Stomach (tissue), 9 donors: ENCODE measurements around the gene RIT1. TPM values are rescaled to one million over a fixed set of nuclear protein-coding genes. Genes with fewer than 3 reads are reported as not detected.
A peak's percentile ranks its signal among the peaks of the same experiment; 100 is the strongest.

ENCODE experiments used
- DNase-seq, 2 donors: peaks; one replicate each; pipeline versions ENCODE4 v3.0.0 to v3.0.0-alpha.2; 2013 to 2019
- H3K27ac ChIP-seq, 5 donors: fragments of 200-600 bp in 4 of 5; sonication (generic) in 4 of 5; one replicate each; pipeline ENCODE4 v1.5.1; 2013 to 2019; ENCODE audit warnings: mild to moderate bottlenecking in 1 of 5, moderate library complexity in 1 of 5
- H3K27me3 ChIP-seq, 3 donors: fragments of 200-600 bp; sonication (generic); one replicate each; pipeline ENCODE4 v1.5.1; 2017 to 2019; ENCODE audit warnings: mixed run types in 1 of 3
- H3K36me3 ChIP-seq, 4 donors: fragments of 200-600 bp; sonication (generic); 1 replicate in 3 of 4; 2 replicates in 1 of 4; pipeline ENCODE4 v1.5.1; 2016 to 2019
- H3K4me1 ChIP-seq, 4 donors: fragments of 200-600 bp; sonication (generic); one replicate each; pipeline ENCODE4 v1.5.1; 2016 to 2019
- H3K4me3 ChIP-seq, 4 donors: fragments of 200-600 bp; sonication (generic) in 3 of 4; one replicate each; pipeline ENCODE4 v1.5.1; 2016 to 2019; ENCODE audit warnings: mild to moderate bottlenecking in 1 of 4
- H3K9me3 ChIP-seq, 4 donors: fragments of 200-600 bp; sonication (generic); one replicate each; pipeline ENCODE4 v1.5.1; 2016 to 2019
- CTCF ChIP-seq, 7 experiments: fragments of 450-650 bp in 4 of 7; fragments of 200-600 bp in 3 of 7; sonication (generic) in 3 of 7; IDR thresholded peaks; one replicate each; pipeline ENCODE4 v1.5.1; 2016 to 2019; ENCODE audit warnings: antibody characterized with exemption in 7 of 7, control low read depth in 2 of 7, mild to moderate bottlenecking in 1 of 7
- EP300 ChIP-seq: sonication (generic); formaldehyde crosslinking; IDR thresholded peaks from one replicate; pipeline ENCODE4 v1.6.1; 2017; ENCODE audit warnings: antibody characterized with exemption
- POLR2A ChIP-seq, 4 donors: fragments of 450-650 bp; IDR thresholded peaks; one replicate each; pipeline ENCODE4 v1.6.1; 2016; ENCODE audit warnings: antibody characterized with exemption in 4 of 4, control low read depth in 2 of 4, mild to moderate bottlenecking in 1 of 4, moderate library complexity in 1 of 4
- POLR2AphosphoS5 ChIP-seq, 3 donors: sonication (generic); formaldehyde crosslinking; IDR thresholded peaks; one replicate each; pipeline ENCODE4 v1.6.1; 2016; ENCODE audit warnings: antibody characterized with exemption in 3 of 3
- WGBS, 5 donors: extraction: QIAGEN DNeasy Blood & Tissue Kit in 3 of 5; methylation state at CpG; one replicate each; pipeline versions ENCODE4 v1.1.5 to v1.1.7; 2013 to 2018; 5-methylcytosine and 5-hydroxymethylcytosine counted together
- intact Hi-C: fragments of 100-400 bp; cut with DNase I; formaldehyde crosslinking; loops from one replicate; pipeline ENCODE4 v1.15.1; 2023; ENCODE audit warnings: low total_unique reads
- polyA plus RNA-seq, 3 donors: library from polyadenylated mRNA; stranded (reverse); fragments of 200-250 nt; gene quantifications; one replicate each; pipeline ENCODE4 v1.2.3, GENCODE V29; 2013
- total RNA-seq, 5 donors: library from RNA; depleted of rRNA; stranded (reverse); fragments of >200 nt; gene quantifications; one replicate each; pipeline versions ENCODE4 v1.1.0 to v1.2.3, GENCODE V29; 2014 to 2016
- donor health status: healthy with polysubstance abuse.
- donor health status: Bipolar disorder and iron deficiency.
- donor health status: healthy.

Gene RIT1
- total and polyA plus RNA-seq, 8 donors: 13.1 to 108 (median 23.9) TPM; not detected in 1

DNA sequence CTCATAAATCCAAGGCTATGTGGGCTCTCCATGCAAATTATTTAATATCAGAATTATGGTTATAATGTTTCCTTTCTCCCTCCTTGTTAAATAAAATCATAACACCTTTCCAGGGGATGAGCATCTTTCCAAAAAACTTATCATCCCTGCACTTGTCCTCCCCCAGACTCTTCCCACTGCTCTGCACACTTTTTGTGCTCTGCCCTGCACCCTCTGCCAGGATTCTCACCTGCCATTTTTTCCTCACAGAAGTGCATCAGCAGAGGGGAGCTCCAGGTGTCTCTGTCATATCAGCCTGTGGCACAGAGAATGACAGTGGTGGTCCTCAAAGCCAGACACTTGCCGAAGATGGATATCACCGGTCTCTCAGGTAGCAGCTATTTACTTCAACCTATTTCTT is 30.9 kb downstream of the RIT1 start:
- Histone ChIP-seq H3K4me1 (no peaks in the 10 kb centered on the region), H3K9me3 (no peaks in the 10 kb centered on the region), H3K36me3 (peaks cover 4 to 37% (median 21%) of the 10 kb centered on the region in 4 donors), H3K27ac (no peak overlapping the region), H3K4me3 (no peak overlapping the region), H3K27me3 (no peaks in the 10 kb centered on the region)
- 78 to 100% (median 96%) methylated on average over 2 of the region's 2 CpGs for WGBS, 5 donors
- intact Hi-C loops: no loop called here
- DNase-seq: no peak
- TF ChIP-seq EP300 (no peak), POLR2A (IDR thresholded peaks at IDR 0.05) (no peak), CTCF (IDR thresholded peaks at IDR 0.05) (no peak), POLR2AphosphoS5 (IDR thresholded peaks at IDR 0.05) (no peak)

DNA sequence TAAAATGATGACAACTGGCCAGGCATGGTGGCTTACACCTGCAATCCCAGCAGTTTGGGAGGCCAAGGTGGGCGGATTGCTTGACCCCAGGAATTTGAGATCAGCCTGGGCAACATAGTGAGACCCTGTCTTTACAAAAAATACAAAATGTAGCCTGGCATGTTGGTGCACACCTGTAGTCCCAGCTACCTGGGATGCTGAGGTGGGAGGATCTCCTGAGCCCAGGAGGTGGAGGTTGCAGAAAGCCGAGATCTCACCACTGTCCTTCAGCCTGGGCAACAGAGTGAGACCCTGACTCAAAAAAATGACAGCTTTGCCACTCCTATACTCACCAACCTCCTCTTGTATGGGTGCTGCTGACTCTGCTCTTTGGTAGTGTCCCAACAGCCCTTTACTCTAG is 33.2 kb downstream of the RIT1 start:
- no peak overlapping the region for H3K27ac ChIP-seq
- TF ChIP-seq POLR2A (IDR thresholded peaks at IDR 0.05) (no peak), EP300 (no peak), POLR2AphosphoS5 (IDR thresholded peaks at IDR 0.05) (no peak), CTCF (IDR thresholded peaks at IDR 0.05) (no peak)
- DNase-seq: no peak
- no peaks in the 10 kb centered on the region for H3K9me3 ChIP-seq
- H3K27me3 ChIP-seq: no peaks in the 10 kb centered on the region
- no peak overlapping the region for H3K4me3 ChIP-seq
- intact Hi-C loops: no loop called here
- no peaks in the 10 kb centered on the region for H3K4me1 ChIP-seq
- peaks cover 4 to 30% (median 18%) of the 10 kb centered on the region in 4 donors for H3K36me3 ChIP-seq
- WGBS, 5 donors: 93 to 100% (median 97%) methylated on average over 2 of the region's 2 CpGs

DNA sequence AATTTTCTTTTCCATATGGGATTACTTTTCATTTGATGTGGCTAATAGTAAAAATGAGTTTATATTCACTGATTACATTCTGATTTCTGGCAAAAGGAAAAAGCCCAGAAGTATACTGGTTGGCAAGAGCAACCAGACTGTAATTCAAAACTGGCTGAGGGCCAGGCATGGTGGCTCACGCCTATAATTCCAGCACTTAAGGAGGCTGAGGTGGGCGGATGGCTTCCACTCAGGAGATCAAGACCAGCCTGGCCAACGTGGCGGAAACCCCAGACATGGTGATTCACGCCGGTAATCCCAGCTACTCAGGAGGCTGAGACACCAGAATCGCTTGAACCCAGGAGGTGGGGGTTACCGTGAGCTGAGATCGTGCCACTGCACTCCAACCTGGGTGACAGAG is 37.3 kb downstream of the RIT1 start:
- H3K4me1 ChIP-seq: peaks cover 0 to 7% (median 0%) of the 10 kb centered on the region in 4 donors

DNA sequence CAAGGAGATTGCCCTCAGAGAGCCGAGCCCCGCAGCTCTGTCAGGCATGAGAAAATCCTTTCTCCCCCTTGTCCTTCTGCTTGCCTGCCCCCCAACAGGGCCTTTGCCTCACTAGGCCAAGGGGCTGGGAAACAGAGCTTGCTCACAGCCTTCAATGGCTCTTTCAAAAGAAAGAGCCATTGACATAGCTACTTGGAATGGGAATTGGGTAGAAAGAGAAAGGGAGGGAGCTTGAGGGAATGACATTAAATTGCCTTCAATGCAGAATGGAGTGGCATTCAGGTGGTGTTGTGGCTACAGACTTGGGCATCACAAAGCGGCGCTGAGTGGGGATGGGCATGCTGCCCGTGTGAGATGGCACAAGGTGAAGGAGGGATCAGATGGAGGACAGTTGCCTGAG is 38.6 kb downstream of the RIT1 start:
- 90 to 97% (median 94%) methylated on average over 5 of the region's 5 CpGs for WGBS, 5 donors
- no peak overlapping the region for H3K27ac ChIP-seq

More for the DNA sequence above, 37.3 kb downstream of the RIT1 start:
- WGBS, 5 donors: 59 to 77% (median 70%) methylated on average over 6 to 9 of the region's 9 CpGs
- Histone ChIP-seq H3K9me3 (no peaks in the 10 kb centered on the region), H3K27ac (no peak overlapping the region), H3K36me3 (peaks cover 0 to under 1% (median 0%) of the 10 kb centered on the region in 4 donors), H3K4me3 (no peak overlapping the region), H3K27me3 (no peaks in the 10 kb centered on the region)
- no peak for TF ChIP-seq POLR2A (IDR thresholded peaks at IDR 0.05)
- TF ChIP-seq POLR2AphosphoS5 (IDR thresholded peaks at IDR 0.05): no peak
- no peak for TF ChIP-seq CTCF (IDR thresholded peaks at IDR 0.05)
- TF ChIP-seq EP300: no peak
- intact Hi-C loops: no loop called here
- peak in 1 of 2 donors; percentile 50 for DNase-seq

More for the DNA sequence above, 38.6 kb downstream of the RIT1 start:
- intact Hi-C loops: no loop called here
- TF ChIP-seq CTCF (IDR thresholded peaks at IDR 0.05): no peak
- Histone ChIP-seq H3K27me3 (no peaks in the 10 kb centered on the region), H3K36me3 (peaks cover 0 to 9% (median 1%) of the 10 kb centered on the region in 4 donors), H3K4me3 (no peak overlapping the region), H3K9me3 (no peaks in the 10 kb centered on the region), H3K4me1 (peaks cover 0 to 7% (median 0%) of the 10 kb centered on the region in 4 donors)
- DNase-seq: peak in 1 of 2 donors; percentile 38
